HG03097 (cell line): ENCODE measurements around the gene TRIM69.

Source experiments
- ATAC-seq: cut with Tn5 transposase; IDR thresholded peaks from one replicate; pipeline ENCODE4 v1.9.1; 2021; ENCODE audit not compliant: unreplicated experiment, low FRiP score

The TRIM69 gene

DNA sequence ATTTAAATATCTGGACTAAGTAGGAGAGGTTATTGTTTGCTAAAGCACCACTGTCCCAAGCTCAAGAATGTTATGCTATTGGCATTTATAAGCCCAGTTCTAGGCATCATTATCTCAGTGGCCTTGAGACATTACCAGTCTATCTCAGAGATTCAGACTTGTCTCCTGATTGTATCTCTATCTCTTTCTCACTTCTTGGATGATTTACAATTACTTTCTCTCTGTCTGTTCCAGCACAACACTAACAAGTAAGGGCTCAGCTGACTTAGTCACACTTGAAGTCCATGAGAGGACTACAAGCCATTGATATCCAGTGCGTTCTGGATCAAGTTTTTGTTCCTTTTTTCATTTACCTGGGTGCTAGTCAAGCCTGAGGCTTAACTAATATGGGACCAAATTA lies 60.2 kb downstream of the TRIM69 start:
- no peak for ATAC-seq

DNA sequence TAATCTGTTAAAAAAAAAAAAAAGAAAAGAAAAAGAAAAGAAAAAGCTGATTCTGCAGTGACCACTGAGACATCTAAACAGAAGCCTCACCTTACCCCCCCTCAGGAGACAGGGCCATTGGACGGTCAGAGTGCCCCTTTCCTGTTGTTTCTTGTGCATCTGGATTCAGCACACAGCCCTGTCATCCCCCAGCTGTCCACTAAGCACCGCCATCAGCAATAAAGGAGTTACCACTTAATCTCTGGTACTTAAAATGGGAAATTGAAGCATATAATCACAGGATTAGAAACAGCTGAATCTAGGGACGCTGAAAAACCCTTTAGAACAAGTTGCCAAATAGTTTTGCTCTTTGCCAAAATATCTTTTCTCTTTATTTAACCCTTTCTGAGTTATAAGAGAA lies 62.5 kb downstream of the TRIM69 start:
- no peak for ATAC-seq

GRCh38 chr15:44801364-44801763 lies 65.0 kb downstream of the TRIM69 start:
- no peak for ATAC-seq

DNA sequence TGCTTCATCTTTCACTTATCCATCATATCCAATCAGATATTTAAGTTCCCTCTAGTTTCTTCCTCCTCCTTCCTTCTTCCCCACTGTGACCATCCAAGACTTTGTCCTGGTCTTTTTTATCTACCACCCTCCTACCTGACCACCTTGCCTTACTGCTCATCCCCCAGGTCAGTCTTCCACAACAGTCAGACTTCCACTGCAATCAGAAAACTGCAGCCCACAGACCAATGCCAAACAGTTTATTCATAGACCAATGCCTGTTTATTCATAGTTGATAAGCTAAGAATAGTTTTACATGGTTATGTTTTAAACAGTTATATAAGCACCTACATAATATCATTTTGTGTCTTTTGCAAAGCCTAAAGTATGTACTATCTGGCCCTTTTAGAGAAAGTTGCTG lies 65.5 kb downstream of the TRIM69 start:
- no peak for ATAC-seq

- no peak for ATAC-seq
Observed at GRCh38 chr15:44802336-44802735, 66.0 kb downstream of the TRIM69 start.

DNA sequence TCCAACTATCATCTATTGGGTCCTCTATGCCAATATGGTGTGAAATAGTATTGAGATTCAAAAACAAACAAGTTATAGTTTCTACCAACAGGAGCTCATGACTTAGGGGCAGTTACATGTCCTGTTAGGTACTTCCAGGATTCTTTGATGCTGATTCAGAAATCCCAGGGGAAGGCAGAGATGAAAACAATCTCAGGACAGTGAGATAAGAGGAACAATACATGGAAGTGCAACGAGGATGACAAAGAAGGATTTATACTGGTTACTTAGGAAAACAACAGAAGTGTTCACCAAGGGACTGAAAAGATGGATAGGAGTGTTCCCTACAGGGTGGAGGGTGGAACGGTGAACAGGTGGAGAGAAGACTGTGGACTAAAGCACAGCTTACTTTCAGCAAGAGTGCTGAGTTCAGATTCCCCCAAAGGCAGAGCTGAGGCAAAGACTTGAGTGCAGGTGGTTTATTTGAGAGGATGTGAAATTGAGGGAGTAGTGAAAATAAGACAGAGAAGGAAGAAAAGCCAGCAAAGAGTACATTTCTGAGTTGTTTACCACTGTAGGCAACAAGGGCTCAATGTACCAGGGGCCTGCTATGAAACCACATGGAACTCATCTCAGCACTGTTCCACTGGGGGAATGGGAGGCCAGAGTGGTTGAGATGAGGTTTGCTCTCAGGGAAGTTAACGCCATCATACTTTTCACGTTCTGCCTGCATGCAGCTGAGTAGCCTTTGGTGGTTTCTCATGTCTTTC lies 68.1 kb downstream of the TRIM69 start:
- no peak for ATAC-seq

GRCh38 chr15:44808557-44808956 lies 72.2 kb downstream of the TRIM69 start:
- ATAC-seq, result no peak

DNA sequence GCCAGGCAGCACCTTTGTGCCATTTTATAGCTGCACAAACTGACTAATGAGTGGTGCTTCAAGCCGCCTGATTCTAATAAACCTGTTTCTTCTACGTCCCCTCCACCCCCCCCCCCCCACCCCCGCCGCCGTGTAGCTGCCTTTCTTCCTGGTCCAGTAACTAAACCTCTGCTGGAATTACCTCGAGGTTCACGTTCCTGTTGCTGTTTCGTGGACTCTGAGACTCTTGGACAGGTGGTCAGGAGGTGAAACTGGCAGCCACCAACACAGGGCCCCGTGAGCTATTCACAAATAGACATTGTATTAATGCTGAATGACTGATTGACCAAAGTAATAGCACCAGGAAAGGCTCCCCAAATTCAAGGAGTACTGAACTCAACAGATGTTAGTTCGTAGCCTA lies 73.9 kb downstream of the TRIM69 start:
- no peak for ATAC-seq

GRCh38 chr15:44811337-44811736 lies 75.0 kb downstream of the TRIM69 start:
- no peak for ATAC-seq

- no peak for ATAC-seq
Observed at GRCh38 chr15:44812029-44812517, 75.7 kb downstream of the TRIM69 start.

DNA sequence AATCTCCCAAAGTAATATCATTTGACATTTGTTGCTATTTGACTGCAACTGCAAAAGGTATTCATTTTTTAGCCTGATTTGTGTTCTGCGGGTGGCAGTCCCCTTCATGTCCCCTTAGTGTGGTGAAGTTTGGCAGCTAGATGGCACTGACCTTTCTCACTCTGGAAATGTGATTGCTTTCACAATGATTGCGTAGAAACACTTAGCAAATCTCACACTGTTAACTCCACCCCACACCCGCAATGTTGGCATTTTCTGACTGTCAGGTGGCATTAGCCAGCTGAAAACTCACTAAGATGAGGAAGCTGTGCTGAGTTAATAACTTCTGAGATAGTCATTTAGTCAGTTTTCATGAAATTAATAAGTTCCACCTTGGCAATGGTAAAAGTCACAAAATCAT lies 76.9 kb downstream of the TRIM69 start:
- no peak for ATAC-seq
